ENCODE measurements around the gene FBXO36.
"Not testable (repeated sequence)": the region's sequence is repeated elsewhere in the genome, so short reads cannot be mapped to it uniquely, and the experiment has no call there.

The FBXO36 gene

GRCh38 chr2:229937537-229937936, 15.2 kb downstream of the FBXO36 start:
- no peaks in the 10 kb centered on the region for H3K4me1 ChIP-seq (ENCODE audit: insufficient read depth, low read length)
- H3K27me3 ChIP-seq (ENCODE audit: insufficient read depth, low read length), result no peaks in the 10 kb centered on the region
- H3K27ac ChIP-seq (ENCODE audit: low read depth, low read length), result no peak overlapping the region
- peaks cover 12% of the 10 kb centered on the region; the same call in 1 of the 2 replicates for H3K36me3 ChIP-seq (ENCODE audit: insufficient read depth, low read length)
- no peak overlapping the region for H3K4me3 ChIP-seq (ENCODE audit: low read length)
- WGBS, result 95% methylated on average over 4 of the region's 4 CpGs
- H3K9ac ChIP-seq (ENCODE audit: low read depth, low read length), result no peak overlapping the region
- no peaks in the 10 kb centered on the region for H3K9me3 ChIP-seq (ENCODE audit: insufficient read depth, low read depth, low read length)

- H3K36me3 ChIP-seq (ENCODE audit: insufficient read depth, low read length), result no peaks in the 10 kb centered on the region
- H3K4me1 ChIP-seq (ENCODE audit: insufficient read depth, low read length), result no peaks in the 10 kb centered on the region
- H3K4me3 ChIP-seq (ENCODE audit: low read length), result no peak overlapping the region
- 95% methylated on average over 8 of the region's 8 CpGs for WGBS
- no peak overlapping the region for H3K9ac ChIP-seq (ENCODE audit: low read depth, low read length)
- H3K27me3 ChIP-seq (ENCODE audit: insufficient read depth, low read length), result no peaks in the 10 kb centered on the region
- no peak overlapping the region for H3K27ac ChIP-seq (ENCODE audit: low read depth, low read length)
- no peaks in the 10 kb centered on the region for H3K9me3 ChIP-seq (ENCODE audit: insufficient read depth, low read depth, low read length)
Measured at GRCh38 chr2:229942671-229943070, 20.4 kb downstream of the FBXO36 start.

GRCh38 chr2:229943171-229943570, 20.9 kb downstream of the FBXO36 start:
- WGBS, result 96% methylated on average over 2 of the region's 2 CpGs
- Histone ChIP-seq H3K36me3 (ENCODE audit: insufficient read depth, low read length) (no peaks in the 10 kb centered on the region), H3K9me3 (ENCODE audit: insufficient read depth, low read depth, low read length) (no peaks in the 10 kb centered on the region), H3K9ac (ENCODE audit: low read depth, low read length) (no peak overlapping the region), H3K4me3 (ENCODE audit: low read length) (no peak overlapping the region), H3K27me3 (ENCODE audit: insufficient read depth, low read length) (no peaks in the 10 kb centered on the region), H3K4me1 (ENCODE audit: insufficient read depth, low read length) (no peaks in the 10 kb centered on the region), H3K27ac (ENCODE audit: low read depth, low read length) (no peak overlapping the region)

- no peaks in the 10 kb centered on the region for H3K9me3 ChIP-seq (ENCODE audit: insufficient read depth, low read depth, low read length)
- WGBS, result 84% methylated on average over 2 of the region's 5 CpGs
- no peaks in the 10 kb centered on the region for H3K27me3 ChIP-seq (ENCODE audit: insufficient read depth, low read length)
- H3K36me3 ChIP-seq (ENCODE audit: insufficient read depth, low read length), result no peaks in the 10 kb centered on the region
- no peak overlapping the region for H3K9ac ChIP-seq (ENCODE audit: low read depth, low read length)
- H3K27ac ChIP-seq (ENCODE audit: low read depth, low read length), result no peak overlapping the region
- H3K4me1 ChIP-seq (ENCODE audit: insufficient read depth, low read length), result no peaks in the 10 kb centered on the region
- no peak overlapping the region for H3K4me3 ChIP-seq (ENCODE audit: low read length)
Measured at GRCh38 chr2:229943770-229944449, 21.6 kb downstream of the FBXO36 start.

- no peak overlapping the region for H3K4me3 ChIP-seq (ENCODE audit: low read length)
- H3K27ac ChIP-seq (ENCODE audit: low read depth, low read length), result no peak overlapping the region
- no peaks in the 10 kb centered on the region for H3K9me3 ChIP-seq (ENCODE audit: insufficient read depth, low read depth, low read length)
- H3K27me3 ChIP-seq (ENCODE audit: insufficient read depth, low read length), result no peaks in the 10 kb centered on the region
- H3K36me3 ChIP-seq (ENCODE audit: insufficient read depth, low read length), result no peaks in the 10 kb centered on the region
- no peaks in the 10 kb centered on the region for H3K4me1 ChIP-seq (ENCODE audit: insufficient read depth, low read length)
- WGBS, result 92% methylated on average over 8 of the region's 8 CpGs
- no peak overlapping the region for H3K9ac ChIP-seq (ENCODE audit: low read depth, low read length)
Measured at GRCh38 chr2:229945975-229946374, 23.7 kb downstream of the FBXO36 start.

- no peaks in the 10 kb centered on the region for H3K9me3 ChIP-seq (ENCODE audit: insufficient read depth, low read depth, low read length)
- no peaks in the 10 kb centered on the region for H3K27me3 ChIP-seq (ENCODE audit: insufficient read depth, low read length)
- H3K36me3 ChIP-seq (ENCODE audit: insufficient read depth, low read length), result no peaks in the 10 kb centered on the region
- no peak overlapping the region for H3K4me3 ChIP-seq (ENCODE audit: low read length)
- WGBS, result 93% methylated on average over 1 of the region's 1 CpG
- peaks cover 11% of the 10 kb centered on the region; the same call in 1 of the 2 replicates for H3K4me1 ChIP-seq (ENCODE audit: insufficient read depth, low read length)
- H3K27ac ChIP-seq (ENCODE audit: low read depth, low read length), result no peak overlapping the region
- no peak overlapping the region for H3K9ac ChIP-seq (ENCODE audit: low read depth, low read length)
Measured at GRCh38 chr2:229947544-229947943, 25.2 kb downstream of the FBXO36 start.

- Histone ChIP-seq H3K4me3 (ENCODE audit: low read length) (no peak overlapping the region; the same call in 1 of the 2 replicates), H3K9ac (ENCODE audit: low read depth, low read length) (no peak overlapping the region; the same call in 1 of the 2 replicates)
- 63% methylated on average over 6 of the region's 6 CpGs for WGBS
Measured at GRCh38 chr2:229952256-229952835, 30.0 kb downstream of the FBXO36 start.

GRCh38 chr2:229955663-229956062, 33.4 kb downstream of the FBXO36 start:
- H3K9me3 ChIP-seq (ENCODE audit: insufficient read depth, low read depth, low read length), result no peaks in the 10 kb centered on the region
- H3K27ac ChIP-seq (ENCODE audit: low read depth, low read length), result no peak overlapping the region
- no CpG with 5 or more reads among the region's 1 CpG for WGBS
- H3K36me3 ChIP-seq (ENCODE audit: insufficient read depth, low read length), result no peaks in the 10 kb centered on the region
- H3K27me3 ChIP-seq (ENCODE audit: insufficient read depth, low read length), result no peaks in the 10 kb centered on the region
- peaks cover 25% of the 10 kb centered on the region for H3K4me1 ChIP-seq (ENCODE audit: insufficient read depth, low read length)
- no peak overlapping the region for H3K9ac ChIP-seq (ENCODE audit: low read depth, low read length)
- no peak overlapping the region for H3K4me3 ChIP-seq (ENCODE audit: low read length)

More at GRCh38 chr2:229952256-229952835, 30.0 kb downstream of the FBXO36 start:
- Histone ChIP-seq H3K4me1 (ENCODE audit: insufficient read depth, low read length) (peaks cover 25% of the 10 kb centered on the region), H3K36me3 (ENCODE audit: insufficient read depth, low read length) (no peaks in the 10 kb centered on the region), H3K27ac (ENCODE audit: low read depth, low read length) (peak overlapping the region; percentile 71; the same call in 1 of the 2 replicates), H3K27me3 (ENCODE audit: insufficient read depth, low read length) (no peaks in the 10 kb centered on the region), H3K9me3 (ENCODE audit: insufficient read depth, low read depth, low read length) (no peaks in the 10 kb centered on the region)

- WGBS, result 84% methylated on average over 2 of the region's 3 CpGs
- H3K4me3 ChIP-seq (ENCODE audit: low read length), result no peak overlapping the region
- no peaks in the 10 kb centered on the region for H3K36me3 ChIP-seq (ENCODE audit: insufficient read depth, low read length)
- H3K27me3 ChIP-seq (ENCODE audit: insufficient read depth, low read length), result no peaks in the 10 kb centered on the region
- no peaks in the 10 kb centered on the region for H3K9me3 ChIP-seq (ENCODE audit: insufficient read depth, low read depth, low read length)
- peaks cover 24% of the 10 kb centered on the region for H3K4me1 ChIP-seq (ENCODE audit: insufficient read depth, low read length)
- no peak overlapping the region for H3K27ac ChIP-seq (ENCODE audit: low read depth, low read length)
- no peak overlapping the region for H3K9ac ChIP-seq (ENCODE audit: low read depth, low read length)
Measured at GRCh38 chr2:229956491-229956890, 34.2 kb downstream of the FBXO36 start.

- not testable (repeated sequence) for H3K27me3 ChIP-seq (ENCODE audit: insufficient read depth, low read length); H3K27ac ChIP-seq (ENCODE audit: low read depth, low read length); H3K9ac ChIP-seq (ENCODE audit: low read depth, low read length); H3K36me3 ChIP-seq (ENCODE audit: insufficient read depth, low read length); H3K4me1 ChIP-seq (ENCODE audit: insufficient read depth, low read length); H3K9me3 ChIP-seq (ENCODE audit: insufficient read depth, low read depth, low read length); H3K4me3 ChIP-seq (ENCODE audit: low read length)
- WGBS, result 96% methylated on average over 9 of the region's 9 CpGs
Measured at GRCh38 chr2:229963596-229963995, 41.3 kb downstream of the FBXO36 start.

- no peaks in the 10 kb centered on the region for H3K4me1 ChIP-seq (ENCODE audit: insufficient read depth, low read length)
- H3K9me3 ChIP-seq (ENCODE audit: insufficient read depth, low read depth, low read length), result no peaks in the 10 kb centered on the region
- H3K27ac ChIP-seq (ENCODE audit: low read depth, low read length), result no peak overlapping the region
- no peak overlapping the region for H3K9ac ChIP-seq (ENCODE audit: low read depth, low read length)
- no peaks in the 10 kb centered on the region for H3K27me3 ChIP-seq (ENCODE audit: insufficient read depth, low read length)
- 85% methylated on average over 2 of the region's 3 CpGs for WGBS
- no peaks in the 10 kb centered on the region for H3K36me3 ChIP-seq (ENCODE audit: insufficient read depth, low read length)
- H3K4me3 ChIP-seq (ENCODE audit: low read length), result no peak overlapping the region
Measured at GRCh38 chr2:229969921-229970320, 47.6 kb downstream of the FBXO36 start.
